ENCODE results near the gene NCOA7.

DNA sequence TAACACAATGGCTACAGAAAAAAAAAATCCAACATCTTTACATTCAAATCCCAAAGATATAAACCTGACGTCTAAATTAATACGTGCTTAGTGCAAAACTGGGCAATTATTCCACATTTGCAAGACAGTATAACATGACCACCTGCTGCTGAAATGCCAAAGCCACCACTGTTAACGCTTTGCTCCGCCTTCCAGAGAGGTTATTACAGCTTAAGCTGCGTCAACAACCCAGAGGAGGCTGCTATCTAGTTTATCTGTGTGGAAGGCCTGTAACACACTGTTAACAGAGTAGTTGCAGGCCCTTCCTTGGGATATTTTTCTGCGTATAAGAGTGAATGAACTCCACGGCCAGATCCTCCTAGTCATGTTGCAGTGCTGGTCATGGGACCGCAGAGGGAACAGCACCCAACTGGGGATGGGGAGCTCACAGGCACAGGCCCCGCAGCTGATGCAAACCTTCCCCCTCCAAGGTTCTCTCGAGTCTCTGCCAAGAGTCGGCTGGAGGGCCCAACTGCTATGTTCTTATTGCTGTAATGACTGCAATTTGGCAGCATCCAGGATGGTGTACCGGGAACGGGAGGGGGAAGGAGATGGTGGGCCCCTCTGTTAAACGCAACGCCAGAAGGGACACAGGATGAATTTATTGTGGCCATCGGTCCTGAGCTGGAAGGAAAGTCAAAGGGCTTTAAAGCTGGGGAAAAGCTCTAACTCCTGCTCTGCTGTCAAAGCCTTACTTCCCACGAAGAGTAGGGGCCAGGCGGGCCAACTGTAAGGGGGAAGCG, 993 bp upstream of the NCOA7 start:
- TF ChIP-seq SUZ12 (IDR thresholded peaks at IDR 0.05; ENCODE audit: extremely low read depth, insufficient read depth, insufficient read length), result no peak
- no peak for TF ChIP-seq YY1 (IDR thresholded peaks at IDR 0.05; ENCODE audit: insufficient read depth, insufficient read length)
- TF ChIP-seq ZNF274 (IDR thresholded peaks at IDR 0.05; ENCODE audit: low read depth, low read length), result no peak
